SU-DHL-6 (cell line): ENCODE data around the gene MEIS2.

ENCODE experiments used
- H2AFZ ChIP-seq: fragments of 200-600 bp; sonication (generic); 2 replicates; pipeline ENCODE4 v1.6.1; 2014; ENCODE audit warnings: low read depth, mild to moderate bottlenecking, moderate library complexity, mixed read lengths, antibody characterized with exemption, low read length; ENCODE audit not compliant: severe bottlenecking
- H3F3A ChIP-seq: fragments of 200-600 bp; shearing (Covaris generic); 2 replicates; pipeline ENCODE4 v1.6.0; 2016; ENCODE audit warnings: antibody characterized with exemption, mild to moderate bottlenecking; ENCODE audit not compliant: insufficient read depth
- H3K27ac ChIP-seq: fragments of 200-600 bp; sonication (generic); 2 replicates; pipeline ENCODE4 v1.5.1; 2016; ENCODE audit warnings: low read depth, mild to moderate bottlenecking, low read length, moderate library complexity, mixed read lengths
- H3K27me3 ChIP-seq: fragments of 200-600 bp; sonication (generic), shearing (Covaris generic); 2 replicates; pipeline ENCODE4 v1.6.0; 2014; ENCODE audit warnings: mild to moderate bottlenecking, low read length
- H3K36me3 ChIP-seq: fragments of 200-600 bp; sonication (generic); 2 replicates; pipeline ENCODE4 v1.6.1; 2014; ENCODE audit warnings: mild to moderate bottlenecking, low read length, mixed read lengths
- H3K4me2 ChIP-seq: fragments of 300-600, 200-600 bp; shearing (Covaris generic), sonication (generic); 2 replicates; pipeline ENCODE4 v1.6.0; 2014; ENCODE audit warnings: low read length, low read depth, mild to moderate bottlenecking; ENCODE audit not compliant: poor library complexity, severe bottlenecking
- H3K4me3 ChIP-seq: fragments of 200-600 bp; sonication (generic); 2 replicates; pipeline ENCODE4 v1.5.1; 2014; ENCODE audit warnings: antibody characterized with exemption, low read length, mild to moderate bottlenecking, mixed read lengths; ENCODE audit not compliant: insufficient read depth, poor library complexity, severe bottlenecking
- H3K79me2 ChIP-seq: fragments of 200-600 bp; sonication (generic); 2 replicates; pipeline ENCODE4 v1.6.1; 2014; ENCODE audit warnings: mild to moderate bottlenecking, low read length, moderate library complexity; ENCODE audit not compliant: insufficient read depth
- H3K9ac ChIP-seq: fragments of 200-600 bp; sonication (generic); 2 replicates; pipeline ENCODE4 v1.7.0; 2014; ENCODE audit warnings: mild to moderate bottlenecking, low read length
- H3K9me2 ChIP-seq: fragments of 200-600 bp; sonication (generic); replicated peaks from 2 replicates; pipeline ENCODE4 v1.6.1; 2014; ENCODE audit warnings: low read length; ENCODE audit not compliant: insufficient read depth
- H3K9me3 ChIP-seq: fragments of 200-600 bp; sonication (generic); 2 replicates; pipeline ENCODE4 v1.6.1; 2014; ENCODE audit warnings: low read length, mixed read lengths; ENCODE audit not compliant: insufficient read depth
- H4K20me1 ChIP-seq: fragments of 200-600 bp; sonication (generic); 2 replicates; pipeline ENCODE4 v1.6.1; 2014; ENCODE audit warnings: low read depth, mild to moderate bottlenecking, antibody characterized with exemption, low read length, moderate library complexity, mixed read lengths
- EZH2phosphoT487 ChIP-seq: fragments of 200-600 bp; sonication (generic), shearing (Covaris generic); conservative IDR thresholded peaks from 2 replicates; pipeline ENCODE4 v1.6.1; 2018; ENCODE audit warnings: mild to moderate bottlenecking, antibody characterized with exemption, low read length, moderate library complexity, mixed read lengths
- TF ChIP-seq, protein P1 (sequence below): fragments of 200-600 bp; sonication (generic); IDR thresholded peaks from one replicate; pipeline ENCODE4 v1.5.1; 2017; ENCODE audit warnings: antibody characterized with exemption, mild to moderate bottlenecking, low read length, moderate library complexity; ENCODE audit not compliant: insufficient read depth, poor library complexity, severe bottlenecking

Gene MEIS2

DNA sequence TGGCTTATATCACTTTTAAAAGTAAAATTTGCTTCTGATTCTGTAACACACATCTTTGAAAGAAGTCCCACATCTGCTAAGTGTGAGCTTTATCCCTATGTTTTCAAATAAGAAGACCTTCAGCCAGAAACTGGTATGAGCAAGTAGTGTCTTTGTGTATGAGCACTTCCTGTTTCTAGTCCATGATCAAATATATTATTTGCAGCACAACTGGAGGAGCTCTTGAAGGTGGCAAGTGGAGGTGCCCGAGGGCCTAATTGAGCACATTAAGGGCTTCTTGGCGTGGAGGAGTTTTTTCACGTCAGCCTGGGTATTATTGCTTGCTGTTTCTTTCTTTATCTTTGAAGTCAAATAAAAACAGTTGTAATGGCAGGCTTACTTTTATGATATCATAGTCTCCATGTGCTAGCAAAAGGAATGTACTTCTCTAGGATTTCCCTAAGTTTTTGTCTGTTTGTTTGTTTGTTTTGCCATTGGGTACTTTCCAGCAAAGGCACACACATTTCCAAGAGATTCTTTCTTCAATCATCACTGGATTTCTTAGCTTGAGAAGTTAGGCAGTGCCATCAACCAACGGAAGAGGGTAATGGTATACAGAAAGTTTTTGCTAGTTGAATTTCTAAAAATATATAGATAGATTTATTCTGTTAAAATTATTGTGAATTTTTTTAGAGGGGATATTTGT lies 68.1 kb downstream of the MEIS2 start:
- 0 out of 2 replicates have a peak, but pooled peaks cover under 1% of the 10 kb centered on the region for H4K20me1 ChIP-seq
- no peaks in the 10 kb centered on the region for H3K9me3 ChIP-seq
- H3K79me2 ChIP-seq, result 0 out of 2 replicates have a peak, but pooled peaks cover 3% of the 10 kb centered on the region
- no peak overlapping the region for H2AFZ ChIP-seq
- H3K27me3 ChIP-seq, result no peaks in the 10 kb centered on the region
- no peaks in the 10 kb centered on the region for H3K9me2 ChIP-seq
- no peak for TF ChIP-seq EZH2phosphoT487
- TF ChIP-seq, protein P1, sequence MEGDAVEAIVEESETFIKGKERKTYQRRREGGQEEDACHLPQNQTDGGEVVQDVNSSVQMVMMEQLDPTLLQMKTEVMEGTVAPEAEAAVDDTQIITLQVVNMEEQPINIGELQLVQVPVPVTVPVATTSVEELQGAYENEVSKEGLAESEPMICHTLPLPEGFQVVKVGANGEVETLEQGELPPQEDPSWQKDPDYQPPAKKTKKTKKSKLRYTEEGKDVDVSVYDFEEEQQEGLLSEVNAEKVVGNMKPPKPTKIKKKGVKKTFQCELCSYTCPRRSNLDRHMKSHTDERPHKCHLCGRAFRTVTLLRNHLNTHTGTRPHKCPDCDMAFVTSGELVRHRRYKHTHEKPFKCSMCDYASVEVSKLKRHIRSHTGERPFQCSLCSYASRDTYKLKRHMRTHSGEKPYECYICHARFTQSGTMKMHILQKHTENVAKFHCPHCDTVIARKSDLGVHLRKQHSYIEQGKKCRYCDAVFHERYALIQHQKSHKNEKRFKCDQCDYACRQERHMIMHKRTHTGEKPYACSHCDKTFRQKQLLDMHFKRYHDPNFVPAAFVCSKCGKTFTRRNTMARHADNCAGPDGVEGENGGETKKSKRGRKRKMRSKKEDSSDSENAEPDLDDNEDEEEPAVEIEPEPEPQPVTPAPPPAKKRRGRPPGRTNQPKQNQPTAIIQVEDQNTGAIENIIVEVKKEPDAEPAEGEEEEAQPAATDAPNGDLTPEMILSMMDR, result no peak
- H3K9ac ChIP-seq, result no peak overlapping the region
- H3K4me3 ChIP-seq, result no peak overlapping the region
- no peak overlapping the region for H3K27ac ChIP-seq
- H3K36me3 ChIP-seq, result peaks cover 20% of the 10 kb centered on the region
- H3K4me2 ChIP-seq, result no peak overlapping the region
- H3F3A ChIP-seq, result peaks cover 21% of the 10 kb centered on the region; the same call in 1 of the 2 replicates

DNA sequence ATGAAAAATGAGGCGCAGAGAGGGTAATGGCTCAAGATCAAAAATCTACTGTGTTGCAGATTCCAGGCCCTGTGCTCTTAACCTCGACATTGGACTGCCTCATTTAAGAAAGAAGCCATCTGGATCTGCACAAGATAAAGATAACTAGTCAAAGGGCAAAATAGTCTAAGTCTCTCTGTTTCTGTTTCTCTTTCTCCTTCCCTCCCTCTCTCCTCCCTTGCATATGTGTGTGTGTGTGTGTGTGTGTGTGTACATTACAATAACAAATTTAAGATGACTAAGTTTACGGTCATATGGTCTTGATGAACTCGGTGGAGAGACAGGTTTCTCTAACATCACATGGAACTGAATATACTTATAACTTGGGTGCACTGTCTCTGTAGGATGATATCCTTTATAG lies 69.2 kb downstream of the MEIS2 start:
- Histone ChIP-seq H4K20me1 (0 out of 2 replicates have a peak, but pooled peaks cover 3% of the 10 kb centered on the region), H3K9ac (no peak overlapping the region), H3K9me3 (no peaks in the 10 kb centered on the region), H2AFZ (no peak overlapping the region), H3K27me3 (no peaks in the 10 kb centered on the region), H3K4me2 (no peak overlapping the region), H3K4me3 (no peak overlapping the region), H3K79me2 (0 out of 2 replicates have a peak, but pooled peaks cover 3% of the 10 kb centered on the region), H3F3A (peaks cover 20% of the 10 kb centered on the region; the same call in 1 of the 2 replicates), H3K9me2 (no peaks in the 10 kb centered on the region), H3K36me3 (peaks cover 17% of the 10 kb centered on the region), H3K27ac (no peak overlapping the region)
- TF ChIP-seq, protein P1, result no peak
- TF ChIP-seq EZH2phosphoT487, result no peak

DNA sequence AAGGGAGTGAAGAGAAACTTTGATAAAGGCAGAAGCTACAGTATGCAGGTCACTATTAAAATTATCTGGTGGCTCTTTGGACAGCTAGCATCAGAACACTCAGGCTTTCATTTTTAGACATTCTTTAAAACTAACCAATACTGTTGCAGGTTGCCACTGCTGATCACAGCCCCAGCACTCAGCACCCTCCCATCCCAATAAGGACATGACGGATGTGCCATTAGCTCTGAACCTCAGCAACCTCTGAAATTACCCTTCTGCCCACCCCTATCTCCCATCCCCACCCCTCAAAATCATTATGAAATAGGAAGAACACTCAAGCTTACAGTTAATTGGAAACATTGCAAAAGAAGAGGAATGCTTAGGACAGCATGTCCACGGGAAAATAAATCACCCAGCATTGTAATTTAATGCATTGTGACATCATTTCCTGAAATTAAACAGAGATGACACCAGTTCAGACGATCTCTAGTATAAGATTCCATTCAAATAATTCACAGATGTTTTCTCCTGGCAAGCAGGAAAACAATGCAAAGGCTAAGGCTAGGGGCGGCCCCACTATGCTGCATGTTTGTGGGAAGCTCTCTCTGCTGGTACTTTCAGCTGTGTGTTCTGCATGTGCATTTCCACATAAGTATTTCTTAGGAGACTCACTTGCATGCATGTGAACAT lies 71.6 kb downstream of the MEIS2 start:
- Histone ChIP-seq H3K4me2 (no peak overlapping the region), H3K9ac (no peak overlapping the region), H3K79me2 (no peaks in the 10 kb centered on the region), H3K4me3 (no peak overlapping the region), H3K9me3 (no peaks in the 10 kb centered on the region), H3K27me3 (no peaks in the 10 kb centered on the region), H3K36me3 (peaks cover 12% of the 10 kb centered on the region), H3K9me2 (no peaks in the 10 kb centered on the region), H3K27ac (no peak overlapping the region), H3F3A (no peaks in the 10 kb centered on the region), H4K20me1 (0 out of 2 replicates have a peak, but pooled peaks cover 3% of the 10 kb centered on the region), H2AFZ (no peak overlapping the region)
- TF ChIP-seq, protein P1, result no peak
- TF ChIP-seq EZH2phosphoT487, result no peak
